Measurements from ENCODE around the gene SCD5. TPM values are rescaled to one million over a fixed set of nuclear protein-coding genes. Genes with fewer than 3 reads are reported as not detected.

Gene SCD5
- polyA plus RNA-seq, 2 of the 4 experiments (the other 2 are of a cell fraction): 9.8 to 11.9 TPM

DNA sequence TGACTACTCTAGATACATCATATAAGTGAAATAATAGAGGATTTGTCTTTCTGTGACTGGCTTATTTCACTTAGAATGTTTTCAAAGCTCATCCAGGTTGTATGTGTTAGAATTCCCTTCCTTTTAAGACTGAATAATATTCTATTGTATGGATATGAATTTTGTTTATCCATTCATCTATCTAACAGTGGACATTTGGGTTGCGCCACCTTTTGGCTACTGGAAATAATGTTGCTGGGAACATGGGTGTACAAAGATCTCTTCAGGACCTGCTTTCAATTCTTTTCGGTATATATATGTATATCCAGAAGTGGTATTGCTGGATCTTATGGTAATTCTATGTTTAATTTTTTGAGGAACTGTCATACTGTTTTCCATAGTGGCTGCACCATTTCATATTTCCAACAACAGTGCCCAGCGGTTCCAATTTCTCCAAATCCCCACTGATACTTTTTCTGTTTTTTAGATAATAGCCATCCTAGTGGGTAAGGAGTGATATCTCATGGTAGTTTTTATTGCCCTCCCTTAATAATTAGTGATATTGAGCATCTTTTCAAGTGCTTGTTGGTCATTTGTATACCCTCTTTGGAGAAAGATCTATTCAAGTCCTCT is 3.4 kb upstream of the SCD5 start:
- ChIA-PET POLR2A (no interaction called here), CTCF (interaction anchor here (0.6 to 1.5 kb wide), 4 partner anchors 17 to 620 kb away, joined by 3 read pairs; no protein-coding TSS in a partner anchor)
- peaks cover 6% of the 10 kb centered on the region; the same call in 1 of the 3 replicates for H3K4me1 ChIP-seq
- H3K4me3 ChIP-seq: no peak overlapping the region
- no peak overlapping the region for H3K27ac ChIP-seq
- DNase-seq (ENCODE audit: low read depth in 1 of 2, low spot score in 1 of 2): peak in 1 of 2 experiments; percentile 33
- no peaks in the 10 kb centered on the region for H3K9me3 ChIP-seq
- ATAC-seq: peak in 1 of 2 experiments; percentile 47; a peak in 3 of 6 replicates
- 4% methylated on average over 3 of the region's 3 CpGs for WGBS (ENCODE audit: missing lambda C conversion rate)
- peak overlapping the region; percentile 41 for H3K4me2 ChIP-seq
- no peak for FAIRE-seq
- TF ChIP-seq BHLHE40 (IDR thresholded peaks at IDR 0.05; ENCODE audit: low read depth, low read length): no peak
- TF ChIP-seq SMC3 (IDR thresholded peaks at IDR 0.05): peak; percentile 44; the same call in 2 of the 3 replicates
- TF ChIP-seq CTCF (IDR thresholded peaks at IDR 0.05): peak; percentile 52; the same call in 2 of the 3 replicates
- no peak for TF ChIP-seq PBX3 (IDR thresholded peaks at IDR 0.05)
- no peak for TF ChIP-seq ATOH8 (CRISPR knock-in tag; IDR thresholded peaks at IDR 0.05; ENCODE audit: low read depth)
- TF ChIP-seq ELK1 (IDR thresholded peaks at IDR 0.05; ENCODE audit: low read depth, low read length): no peak
- TF ChIP-seq RAD21 (conservative IDR thresholded peaks at IDR 0.05 in 1 of 2, IDR thresholded peaks at IDR 0.05 in 1 of 2): peak; percentile 43 to 55; a peak in 4 of 5 replicates
- TF ChIP-seq EP300 (IDR thresholded peaks at IDR 0.05): no peak
- TF ChIP-seq CBX2 (IDR thresholded peaks at IDR 0.05; ENCODE audit: borderline replicate concordance, low read depth): no peak
- no peak for TF ChIP-seq NFE2L2 (conservative IDR thresholded peaks at IDR 0.05; ENCODE audit: low read length)
- no peak for TF ChIP-seq POLR2AphosphoS2 (conservative IDR thresholded peaks at IDR 0.05; ENCODE audit: low read length)

DNA sequence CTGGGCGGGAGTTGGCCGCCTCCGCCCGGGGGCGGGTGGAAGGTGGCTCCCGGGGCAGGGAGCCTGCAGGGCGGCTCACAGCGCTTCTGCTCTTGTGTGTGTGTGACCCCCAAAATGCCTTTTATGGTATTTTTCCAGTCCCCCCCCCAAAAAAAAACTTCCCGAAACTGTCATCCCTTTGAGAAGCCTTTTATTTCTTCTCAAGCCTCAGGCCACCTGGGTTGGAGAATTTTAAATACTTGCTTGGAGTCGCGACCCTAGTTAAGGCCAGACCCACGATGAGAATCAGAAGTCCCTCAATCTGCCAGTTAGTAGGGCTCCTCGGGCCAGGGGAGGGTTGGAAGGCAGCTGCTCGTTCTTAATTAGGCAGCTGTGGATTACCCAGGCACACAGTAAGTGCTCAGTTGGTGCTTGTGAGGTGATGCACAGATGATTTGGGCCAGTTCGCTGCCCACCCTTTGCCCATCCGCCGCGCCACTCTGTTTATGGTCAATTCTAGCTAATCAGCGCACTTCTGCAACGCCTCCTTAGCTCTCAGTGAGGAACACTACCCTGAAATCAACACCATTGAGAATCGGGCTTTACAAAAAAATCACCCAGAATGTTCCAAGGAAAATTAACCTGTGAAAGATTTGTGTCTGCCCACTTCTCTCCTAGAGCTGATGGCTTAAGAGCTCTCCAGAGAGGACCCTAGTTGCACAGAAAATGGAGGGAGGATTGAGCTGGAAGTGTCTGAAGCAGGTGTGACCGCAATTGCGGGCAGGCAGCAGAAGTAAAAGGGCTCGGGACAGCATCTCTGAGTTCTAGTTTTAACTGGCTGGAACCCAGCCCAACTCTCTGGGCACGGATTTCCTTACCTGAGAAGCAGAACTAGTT is 648 bp upstream of the SCD5 start:
- WGBS (ENCODE audit: missing lambda C conversion rate): 67% methylated on average over 17 of the region's 25 CpGs
- Histone ChIP-seq H3K4me3 (peak overlapping the region; percentile 91), H3K27ac (peak overlapping the region; percentile 79 to 83), H3K9me3 (no peaks in the 10 kb centered on the region), H3K4me2 (peak overlapping the region; percentile 99), H3K4me1 (peaks cover 6% of the 10 kb centered on the region; the same call in 1 of the 3 replicates)
- ChIA-PET CTCF (interaction anchor here (0.6 to 1.9 kb wide), 7 partner anchors 14 to 245 kb away, joined by 3 to 6 read pairs (median 4); no protein-coding TSS in a partner anchor), POLR2A (interaction anchor here (1.5 kb wide), 1 partner anchor 14 kb away, joined by 15 read pairs; no protein-coding TSS in a partner anchor)
- TF ChIP-seq, protein P1, sequence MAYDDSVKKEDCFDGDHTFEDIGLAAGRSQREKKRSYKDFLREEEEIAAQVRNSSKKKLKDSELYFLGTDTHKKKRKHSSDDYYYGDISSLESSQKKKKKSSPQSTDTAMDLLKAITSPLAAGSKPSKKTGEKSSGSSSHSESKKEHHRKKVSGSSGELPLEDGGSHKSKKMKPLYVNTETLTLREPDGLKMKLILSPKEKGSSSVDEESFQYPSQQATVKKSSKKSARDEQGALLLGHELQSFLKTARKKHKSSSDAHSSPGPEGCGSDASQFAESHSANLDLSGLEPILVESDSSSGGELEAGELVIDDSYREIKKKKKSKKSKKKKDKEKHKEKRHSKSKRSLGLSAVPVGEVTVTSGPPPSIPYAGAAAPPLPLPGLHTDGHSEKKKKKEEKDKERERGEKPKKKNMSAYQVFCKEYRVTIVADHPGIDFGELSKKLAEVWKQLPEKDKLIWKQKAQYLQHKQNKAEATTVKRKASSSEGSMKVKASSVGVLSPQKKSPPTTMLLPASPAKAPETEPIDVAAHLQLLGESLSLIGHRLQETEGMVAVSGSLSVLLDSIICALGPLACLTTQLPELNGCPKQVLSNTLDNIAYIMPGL (CRISPR knock-in tag; IDR thresholded peaks at IDR 0.05; ENCODE audit: borderline replicate concordance): no peak
- no peak for TF ChIP-seq GATA3 (IDR thresholded peaks at IDR 0.05; ENCODE audit: borderline replicate concordance)
- TF ChIP-seq MAZ (IDR thresholded peaks at IDR 0.05; ENCODE audit: borderline replicate concordance, low read depth, low read length): no peak
- ATAC-seq: peak in 1 of 2 experiments; percentile 11; a peak in 1 of 6 replicates
- FAIRE-seq: no peak
- DNase-seq (ENCODE audit: low read depth in 1 of 2, low spot score in 1 of 2): no peak

Measured in A549 (cell line).